Measurements from ENCODE around the gene CLCNKA.
A peak's percentile ranks its signal among the peaks of the same experiment; 100 is the strongest.

CLCNKA gene

DNA sequence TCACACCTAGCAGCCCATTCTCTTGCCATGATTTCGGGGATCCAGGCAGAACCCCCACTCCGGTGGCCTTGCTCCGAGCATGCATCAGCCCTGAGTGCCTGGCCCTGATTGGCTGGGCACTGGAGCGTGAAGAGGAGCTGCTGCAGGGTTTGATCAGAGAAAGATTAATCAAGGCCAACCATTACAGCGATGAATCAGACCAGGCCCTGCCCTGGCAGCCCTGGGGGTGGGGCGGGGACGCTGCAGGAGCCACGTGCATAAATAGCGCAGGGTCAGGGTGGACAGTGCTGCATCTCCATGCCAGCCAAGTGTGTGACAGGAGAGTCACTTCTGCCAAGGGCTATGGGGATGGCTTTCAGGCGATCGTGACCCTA is 55.0 kb downstream of the CLCNKA start:
- H3K9ac ChIP-seq (ENCODE audit: low read length) = no peak overlapping the region
- H3K4me2 ChIP-seq (ENCODE audit: low read depth, low read length) = no peak overlapping the region
- H4K20me1 ChIP-seq (ENCODE audit: insufficient read depth, low read length) = no peaks in the 10 kb centered on the region
- H3K27ac ChIP-seq (ENCODE audit: low read length) = no peak overlapping the region
- peaks cover 4% of the 10 kb centered on the region for H3K27me3 ChIP-seq (replicated peaks; ENCODE audit: insufficient read depth, low read length)
- no peak overlapping the region for H3K4me3 ChIP-seq (ENCODE audit: low read length)
- H3K79me2 ChIP-seq (ENCODE audit: low read length) = no peaks in the 10 kb centered on the region
- no peaks in the 10 kb centered on the region for H3K9me3 ChIP-seq (replicated peaks; ENCODE audit: insufficient read depth, low read length)
- no peaks in the 10 kb centered on the region for H3K9me2 ChIP-seq (replicated peaks; ENCODE audit: insufficient read depth, low read length)
- H3F3A ChIP-seq (ENCODE audit: insufficient read depth, low read length) = peaks cover 8% of the 10 kb centered on the region; the same call in 1 of the 2 replicates
- H3K36me3 ChIP-seq (replicated peaks; ENCODE audit: insufficient read depth, low read length) = no peaks in the 10 kb centered on the region
- no peak for TF ChIP-seq EZH2 (optimal IDR thresholded peaks at IDR 0.05; ENCODE audit: low read depth, low read length)
- TF ChIP-seq EZH2phosphoT487 (IDR thresholded peaks at IDR 0.05; ENCODE audit: low read length) = no peak
- no peak for TF ChIP-seq CTCF (IDR thresholded peaks at IDR 0.05; ENCODE audit: low read length)
- peaks cover 6% of the 10 kb centered on the region for H3K4me1 ChIP-seq (ENCODE audit: low read length)
- no peak overlapping the region for H2AFZ ChIP-seq (ENCODE audit: low read length)
- DNase-seq = no peak

DNA sequence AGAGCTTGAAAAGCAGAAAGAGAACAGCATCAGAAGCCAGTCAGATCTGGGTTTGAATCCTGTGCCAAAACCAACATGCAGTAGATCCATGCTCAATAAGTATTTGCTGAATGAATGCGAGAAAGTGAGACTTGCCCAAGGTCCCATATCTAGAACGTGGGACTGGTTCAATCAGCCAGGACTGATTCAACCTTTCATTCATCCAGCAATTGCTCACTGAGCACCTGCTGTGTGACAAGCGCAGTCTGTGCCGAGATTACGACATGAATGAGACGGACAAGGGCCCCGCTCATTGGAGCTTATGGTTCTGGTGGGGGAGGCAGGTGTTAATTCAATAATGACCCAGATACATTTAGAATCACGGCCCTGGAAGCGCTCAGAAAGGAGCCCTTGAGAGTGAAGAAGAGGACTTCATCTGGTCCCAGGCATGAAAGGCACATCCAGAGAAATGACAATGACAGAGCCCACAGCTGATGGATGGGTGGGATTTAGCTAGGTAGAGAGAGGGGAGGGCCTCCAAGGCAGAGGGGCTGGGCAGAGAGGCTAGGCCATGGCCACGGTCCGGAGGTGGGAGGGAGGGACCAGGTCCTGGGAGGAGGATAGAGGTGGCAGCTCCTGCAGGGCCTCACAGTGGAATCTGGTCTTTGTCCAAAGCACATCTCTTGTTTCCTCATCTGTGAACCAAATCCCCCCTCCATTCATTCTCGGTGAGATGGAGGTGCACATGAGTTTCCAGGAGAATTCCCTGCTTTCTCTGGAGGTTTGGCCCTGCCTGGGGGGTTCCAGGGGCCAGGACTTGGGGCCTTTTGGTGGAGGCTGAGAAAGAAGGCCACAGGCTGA is 55.8 kb downstream of the CLCNKA start:
- no peaks in the 10 kb centered on the region for H3K9me3 ChIP-seq (replicated peaks; ENCODE audit: insufficient read depth, low read length)
- no peaks in the 10 kb centered on the region for H3K36me3 ChIP-seq (replicated peaks; ENCODE audit: insufficient read depth, low read length)
- no peak overlapping the region for H3K27ac ChIP-seq (ENCODE audit: low read length)
- H3F3A ChIP-seq (ENCODE audit: insufficient read depth, low read length) = peaks cover 8% of the 10 kb centered on the region; the same call in 1 of the 2 replicates
- no peaks in the 10 kb centered on the region for H4K20me1 ChIP-seq (ENCODE audit: insufficient read depth, low read length)
- no peak overlapping the region for H3K9ac ChIP-seq (ENCODE audit: low read length)
- H3K27me3 ChIP-seq (replicated peaks; ENCODE audit: insufficient read depth, low read length) = peaks cover 4% of the 10 kb centered on the region
- DNase-seq = no peak
- H3K79me2 ChIP-seq (ENCODE audit: low read length) = no peaks in the 10 kb centered on the region
- no peak overlapping the region for H2AFZ ChIP-seq (ENCODE audit: low read length)
- no peak for TF ChIP-seq EZH2phosphoT487 (IDR thresholded peaks at IDR 0.05; ENCODE audit: low read length)
- no peak for TF ChIP-seq CTCF (IDR thresholded peaks at IDR 0.05; ENCODE audit: low read length)
- TF ChIP-seq EZH2 (optimal IDR thresholded peaks at IDR 0.05; ENCODE audit: low read depth, low read length) = no peak
- H3K4me1 ChIP-seq (ENCODE audit: low read length) = peaks cover 6% of the 10 kb centered on the region
- no peaks in the 10 kb centered on the region for H3K9me2 ChIP-seq (replicated peaks; ENCODE audit: insufficient read depth, low read length)
- no peak overlapping the region for H3K4me2 ChIP-seq (ENCODE audit: low read depth, low read length)
- no peak overlapping the region for H3K4me3 ChIP-seq (ENCODE audit: low read length)

DNA sequence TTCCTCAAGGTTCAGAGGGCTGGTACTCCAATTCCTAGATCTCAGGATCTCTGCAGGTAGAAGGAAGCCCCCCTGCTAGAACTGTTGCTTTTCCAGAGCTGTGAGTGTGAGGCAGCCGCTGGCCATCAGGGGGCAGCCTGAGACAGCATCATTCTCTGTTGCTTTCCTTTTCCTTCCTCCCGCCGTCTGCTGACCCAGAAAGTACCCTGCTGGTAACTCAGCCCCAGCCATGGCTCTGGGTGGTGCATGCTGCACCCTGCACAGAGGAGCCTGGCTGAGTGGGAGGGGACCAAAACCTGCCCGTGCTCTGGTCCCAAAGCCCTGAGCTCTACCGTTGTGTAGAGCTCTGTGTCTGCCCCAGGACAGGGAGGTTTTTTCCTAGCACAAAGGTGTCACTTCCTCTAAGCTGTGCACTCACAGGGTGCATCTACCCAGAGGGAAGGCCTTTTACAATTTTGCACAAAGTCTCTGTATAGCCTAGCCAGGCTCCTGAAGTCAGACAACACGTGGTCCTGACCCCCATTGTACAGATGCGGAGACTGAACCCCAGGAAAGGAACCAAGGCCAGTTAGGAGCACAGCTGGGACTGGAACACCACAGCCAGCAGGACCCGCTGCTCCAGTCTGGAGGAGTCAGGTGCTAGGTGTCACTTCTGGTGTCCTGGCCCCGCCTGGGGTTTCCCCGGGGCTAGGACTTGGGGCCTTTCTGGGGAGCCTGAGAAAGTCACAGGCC is 57.3 kb downstream of the CLCNKA start:
- Histone ChIP-seq H3K36me3 (replicated peaks; ENCODE audit: insufficient read depth, low read length) (no peaks in the 10 kb centered on the region), H3K27ac (ENCODE audit: low read length) (no peak overlapping the region), H3K4me2 (ENCODE audit: low read depth, low read length) (peak overlapping the region; percentile 64), H3F3A (ENCODE audit: insufficient read depth, low read length) (0 out of 2 replicates have a peak, but pooled peaks cover 3% of the 10 kb centered on the region), H3K79me2 (ENCODE audit: low read length) (no peaks in the 10 kb centered on the region), H3K9me3 (replicated peaks; ENCODE audit: insufficient read depth, low read length) (no peaks in the 10 kb centered on the region), H3K9ac (ENCODE audit: low read length) (no peak overlapping the region), H2AFZ (ENCODE audit: low read length) (peak overlapping the region; percentile 80), H3K27me3 (replicated peaks; ENCODE audit: insufficient read depth, low read length) (peaks cover 4% of the 10 kb centered on the region; the same call in 1 of the 2 replicates), H3K4me1 (ENCODE audit: low read length) (peaks cover 4% of the 10 kb centered on the region), H4K20me1 (ENCODE audit: insufficient read depth, low read length) (no peaks in the 10 kb centered on the region), H3K9me2 (replicated peaks; ENCODE audit: insufficient read depth, low read length) (no peaks in the 10 kb centered on the region), H3K4me3 (ENCODE audit: low read length) (peak overlapping the region; percentile 42)
- TF ChIP-seq CTCF (IDR thresholded peaks at IDR 0.05; ENCODE audit: low read length) = peak; percentile 91
- no peak for TF ChIP-seq EZH2 (optimal IDR thresholded peaks at IDR 0.05; ENCODE audit: low read depth, low read length)
- TF ChIP-seq EZH2phosphoT487 (IDR thresholded peaks at IDR 0.05; ENCODE audit: low read length) = no peak
- peak; percentile 69 for DNase-seq
